ENCODE measurements around the gene TGDS.

The TGDS gene

GRCh38 chr13:94598281-94598680, 2.3 kb upstream of the TGDS start:
- DNase-seq = no peak

- no peak for DNase-seq
Observed at GRCh38 chr13:94596575-94596971, 621 bp upstream of the TGDS start.

GRCh38 chr13:94595001-94595949, 677 bp downstream of the TGDS start:
- DNase-seq = peak; percentile 27

- no peak for DNase-seq
Observed at GRCh38 chr13:94590744-94591143, 5.2 kb downstream of the TGDS start.

GRCh38 chr13:94588541-94588940, 7.4 kb downstream of the TGDS start:
- no peak for DNase-seq

GRCh38 chr13:94586371-94586770, 9.6 kb downstream of the TGDS start:
- DNase-seq = no peak

- no peak for DNase-seq
Observed at GRCh38 chr13:94585543-94586101, 10.3 kb downstream of the TGDS start.

- DNase-seq = no peak
Observed at GRCh38 chr13:94583926-94584325, 12.0 kb downstream of the TGDS start.

GRCh38 chr13:94579063-94579462, 16.9 kb downstream of the TGDS start:
- no peak for DNase-seq

GRCh38 chr13:94569615-94570014, 26.3 kb downstream of the TGDS start:
- DNase-seq = no peak

- no peak for DNase-seq
Observed at GRCh38 chr13:94568443-94568842, 27.5 kb downstream of the TGDS start.

GRCh38 chr13:94567581-94567980, 28.4 kb downstream of the TGDS start:
- no peak for DNase-seq

GRCh38 chr13:94561126-94561525, 34.8 kb downstream of the TGDS start:
- no peak for DNase-seq

- DNase-seq = no peak
Observed at GRCh38 chr13:94560116-94560515, 35.8 kb downstream of the TGDS start.

- no peak for DNase-seq
Observed at GRCh38 chr13:94559222-94559795, 36.6 kb downstream of the TGDS start.

- no peak for DNase-seq
Observed at GRCh38 chr13:94558716-94559115, 37.2 kb downstream of the TGDS start.

- no peak for DNase-seq
Observed at GRCh38 chr13:94557684-94558235, 38.2 kb downstream of the TGDS start.

GRCh38 chr13:94556621-94557020, 39.3 kb downstream of the TGDS start:
- DNase-seq = no peak

GRCh38 chr13:94556041-94556440, 39.9 kb downstream of the TGDS start:
- DNase-seq = no peak

- DNase-seq = no peak
Observed at GRCh38 chr13:94553766-94554165, 42.2 kb downstream of the TGDS start.

GRCh38 chr13:94552095-94552494, 43.9 kb downstream of the TGDS start:
- DNase-seq = no peak

GRCh38 chr13:94550062-94550738, 45.8 kb downstream of the TGDS start:
- DNase-seq = no peak
